Measurements from ENCODE around the gene CCL1. TPM values are rescaled to one million over a fixed set of nuclear protein-coding genes. Genes with fewer than 3 reads are reported as not detected.

CCL1 gene
- total and polyA plus RNA-seq, 7 donors = not detected

GRCh38 chr17:34390649-34391048 is 27.6 kb upstream of the CCL1 start:
- intact Hi-C loops (cut with DNase I) = no loop called here
- no peaks in the 10 kb centered on the region for H3K9me3 ChIP-seq
- H3K36me3 ChIP-seq (ENCODE audit: insufficient read depth in 1 of 2, low read depth in 1 of 2) = no peaks in the 10 kb centered on the region
- H3K4me3 ChIP-seq = no peak overlapping the region
- WGBS, 3 donors = 79 to 93% (median 84%) methylated on average over 4 of the region's 4 CpGs
- ATAC-seq = no peak
- no peak for DNase-seq
- H3K27ac ChIP-seq = no peak overlapping the region
- TF ChIP-seq, protein P1, sequence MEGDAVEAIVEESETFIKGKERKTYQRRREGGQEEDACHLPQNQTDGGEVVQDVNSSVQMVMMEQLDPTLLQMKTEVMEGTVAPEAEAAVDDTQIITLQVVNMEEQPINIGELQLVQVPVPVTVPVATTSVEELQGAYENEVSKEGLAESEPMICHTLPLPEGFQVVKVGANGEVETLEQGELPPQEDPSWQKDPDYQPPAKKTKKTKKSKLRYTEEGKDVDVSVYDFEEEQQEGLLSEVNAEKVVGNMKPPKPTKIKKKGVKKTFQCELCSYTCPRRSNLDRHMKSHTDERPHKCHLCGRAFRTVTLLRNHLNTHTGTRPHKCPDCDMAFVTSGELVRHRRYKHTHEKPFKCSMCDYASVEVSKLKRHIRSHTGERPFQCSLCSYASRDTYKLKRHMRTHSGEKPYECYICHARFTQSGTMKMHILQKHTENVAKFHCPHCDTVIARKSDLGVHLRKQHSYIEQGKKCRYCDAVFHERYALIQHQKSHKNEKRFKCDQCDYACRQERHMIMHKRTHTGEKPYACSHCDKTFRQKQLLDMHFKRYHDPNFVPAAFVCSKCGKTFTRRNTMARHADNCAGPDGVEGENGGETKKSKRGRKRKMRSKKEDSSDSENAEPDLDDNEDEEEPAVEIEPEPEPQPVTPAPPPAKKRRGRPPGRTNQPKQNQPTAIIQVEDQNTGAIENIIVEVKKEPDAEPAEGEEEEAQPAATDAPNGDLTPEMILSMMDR (IDR thresholded peaks at IDR 0.05) = no peak
- H3K27me3 ChIP-seq (ENCODE audit: insufficient read depth in 3 of 3, low read length in 2 of 3) = no peaks in the 10 kb centered on the region
- no peaks in the 10 kb centered on the region for H3K4me1 ChIP-seq

GRCh38 chr17:34389126-34389750 is 26.2 kb upstream of the CCL1 start:
- TF ChIP-seq, protein P1 (IDR thresholded peaks at IDR 0.05) = no peak
- ATAC-seq = no peak
- no peak overlapping the region for H3K27ac ChIP-seq
- WGBS, 3 donors = 71 to 77% (median 72%) methylated on average over 6 of the region's 6 CpGs
- no peak for DNase-seq
- intact Hi-C loops (cut with DNase I) = no loop called here
- H3K27me3 ChIP-seq (ENCODE audit: insufficient read depth in 3 of 3, low read length in 2 of 3) = no peaks in the 10 kb centered on the region
- H3K4me1 ChIP-seq = no peaks in the 10 kb centered on the region
- H3K36me3 ChIP-seq (ENCODE audit: insufficient read depth in 1 of 2, low read depth in 1 of 2) = no peaks in the 10 kb centered on the region
- no peaks in the 10 kb centered on the region for H3K9me3 ChIP-seq
- no peak overlapping the region for H3K4me3 ChIP-seq

GRCh38 chr17:34387566-34387965 is 24.5 kb upstream of the CCL1 start:
- Histone ChIP-seq H3K9me3 (no peaks in the 10 kb centered on the region), H3K4me3 (no peak overlapping the region), H3K4me1 (no peaks in the 10 kb centered on the region), H3K27ac (no peak overlapping the region), H3K36me3 (ENCODE audit: insufficient read depth in 1 of 2, low read depth in 1 of 2) (no peaks in the 10 kb centered on the region), H3K27me3 (ENCODE audit: insufficient read depth in 3 of 3, low read length in 2 of 3) (no peaks in the 10 kb centered on the region)
- ATAC-seq (no peak), DNase-seq (no peak)
- 53 to 56% (median 54%) methylated on average over 5 of the region's 5 CpGs for WGBS, 3 donors
- TF ChIP-seq, protein P1 (IDR thresholded peaks at IDR 0.05) = no peak
- intact Hi-C loops (cut with DNase I) = no loop called here

- no peak overlapping the region for H3K27ac ChIP-seq
Observed at GRCh38 chr17:34386697-34387550, 23.9 kb upstream of the CCL1 start.

More at GRCh38 chr17:34386697-34387550, 23.9 kb upstream of the CCL1 start:
- no peaks in the 10 kb centered on the region for H3K9me3 ChIP-seq
- DNase-seq (no peak), ATAC-seq (no peak)
- intact Hi-C loops (cut with DNase I) = no loop called here
- H3K4me3 ChIP-seq = no peak overlapping the region
- WGBS, 3 donors = 66 to 68% (median 68%) methylated on average over 5 of the region's 5 CpGs
- H3K36me3 ChIP-seq (ENCODE audit: insufficient read depth in 1 of 2, low read depth in 1 of 2) = no peaks in the 10 kb centered on the region
- no peaks in the 10 kb centered on the region for H3K4me1 ChIP-seq
- peaks cover 0 to 3% (median 0%) of the 10 kb centered on the region in 3 donors for H3K27me3 ChIP-seq (ENCODE audit: insufficient read depth in 3 of 3, low read length in 2 of 3)
- TF ChIP-seq, protein P1 (IDR thresholded peaks at IDR 0.05) = no peak
